Right renal cortex interstitium (tissue), 3 donors: ENCODE results near the gene STEAP1B. TPM values are rescaled to one million over a fixed set of nuclear protein-coding genes. Genes with fewer than 3 reads are reported as not detected.

Experiments used
- DNase-seq, 3 donors: peaks; one replicate each; pipeline ENCODE4 v3.0.0-alpha.2; 2013; ENCODE audit warnings: low read depth in 3 of 3, low spot score in 2 of 3
- polyA plus RNA-seq, 3 donors: library from polyadenylated mRNA; unstranded; fragments of 120-200 nt; gene quantifications; one replicate each; pipeline ENCODE4 v1.2.1, GENCODE V29; 2013; ENCODE audit not compliant: insufficient read length in 3 of 3

The STEAP1B gene
- polyA plus RNA-seq, 3 donors: 1.4 to 2.0 (median 1.9) TPM

DNA sequence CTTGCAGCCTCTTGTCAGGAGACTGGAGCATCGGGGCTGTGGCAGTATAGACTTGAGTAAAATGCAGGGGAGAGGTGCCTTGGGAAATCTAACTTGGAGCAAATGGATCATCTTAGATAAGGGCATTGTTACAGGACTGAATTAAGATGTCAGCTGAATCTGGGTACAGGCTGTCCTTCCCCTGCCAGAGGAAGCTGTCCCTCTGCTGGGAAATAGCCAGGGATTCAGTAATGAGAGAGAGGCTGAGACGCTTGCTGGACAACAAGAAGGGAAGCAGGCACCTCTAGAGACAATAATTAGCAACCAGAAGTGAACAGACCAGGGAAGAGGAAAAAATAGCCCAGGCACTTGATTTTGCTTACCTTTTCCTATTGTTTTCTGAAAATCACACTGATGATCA is 122.3 kb downstream of the STEAP1B start:
- DNase-seq: no peak

DNA sequence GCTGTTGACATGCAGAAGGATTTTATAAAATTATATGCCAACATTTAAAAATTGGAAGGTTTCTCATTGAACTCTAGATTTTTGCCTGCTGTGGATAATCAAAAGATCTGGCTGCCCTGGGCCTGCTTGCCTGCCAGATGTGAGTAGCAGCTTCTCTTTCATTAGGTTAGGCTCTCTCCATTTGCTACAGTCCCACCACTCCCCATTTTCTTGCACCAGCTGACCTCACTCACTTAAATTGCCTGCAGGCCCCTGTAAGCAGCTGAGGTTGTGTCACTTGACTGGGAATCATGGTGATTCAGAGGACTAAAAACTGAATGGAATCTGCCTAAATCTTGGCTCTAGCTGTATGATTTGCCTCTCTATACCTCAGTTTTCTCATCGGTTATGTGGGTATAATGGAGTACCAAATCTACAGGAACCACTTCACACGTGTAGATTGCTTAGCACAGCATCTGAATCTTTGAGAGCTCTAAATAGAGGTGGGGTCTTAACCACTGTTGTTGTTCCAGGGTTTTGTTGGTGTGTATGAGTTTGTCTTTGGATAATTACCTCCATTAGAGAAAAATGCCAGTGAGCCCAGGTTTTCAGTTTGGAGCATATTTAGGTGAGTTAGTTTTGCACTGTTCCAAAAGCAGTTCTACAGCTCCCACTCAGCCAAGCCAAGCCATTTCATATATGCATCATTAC is 124.5 kb downstream of the STEAP1B start:
- no peak for DNase-seq

DNA sequence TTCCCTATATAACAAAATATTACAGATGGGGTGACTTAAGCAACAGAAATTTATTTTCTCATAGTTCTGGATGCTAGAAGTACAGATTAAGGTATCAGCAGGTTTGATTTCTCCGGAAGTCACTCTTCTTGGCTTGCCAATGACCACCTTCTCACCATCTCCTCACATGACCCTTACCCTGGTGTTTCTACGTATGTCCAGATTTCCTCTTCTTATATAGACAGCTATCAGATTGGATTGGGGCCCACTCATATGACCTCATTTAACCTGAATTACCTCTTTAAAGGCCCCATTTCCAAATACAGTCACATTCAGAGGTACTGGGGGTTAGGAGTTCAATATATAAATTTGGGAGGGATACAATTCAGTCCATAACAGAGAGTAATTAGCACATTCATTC is 126.1 kb downstream of the STEAP1B start:
- DNase-seq: no peak

DNA sequence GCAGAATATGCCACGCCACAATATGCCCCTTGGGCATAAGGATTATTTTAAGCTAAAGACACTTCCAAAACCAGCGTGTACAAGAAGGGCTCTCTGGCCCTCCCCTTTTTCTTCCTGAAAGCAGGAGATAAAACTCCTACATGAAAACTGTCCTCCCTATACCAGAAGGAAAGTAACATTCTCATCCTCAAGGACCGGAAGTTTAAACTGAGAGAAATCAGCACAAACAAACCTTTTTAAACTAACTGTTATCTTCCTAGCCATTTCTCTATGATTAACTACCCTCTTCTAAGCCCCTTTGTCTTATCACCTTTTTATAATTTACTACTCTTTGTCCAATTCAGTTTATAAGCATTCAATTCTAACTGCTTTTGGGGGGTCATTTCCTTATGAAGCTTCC is 126.6 kb downstream of the STEAP1B start:
- DNase-seq: no peak

DNA sequence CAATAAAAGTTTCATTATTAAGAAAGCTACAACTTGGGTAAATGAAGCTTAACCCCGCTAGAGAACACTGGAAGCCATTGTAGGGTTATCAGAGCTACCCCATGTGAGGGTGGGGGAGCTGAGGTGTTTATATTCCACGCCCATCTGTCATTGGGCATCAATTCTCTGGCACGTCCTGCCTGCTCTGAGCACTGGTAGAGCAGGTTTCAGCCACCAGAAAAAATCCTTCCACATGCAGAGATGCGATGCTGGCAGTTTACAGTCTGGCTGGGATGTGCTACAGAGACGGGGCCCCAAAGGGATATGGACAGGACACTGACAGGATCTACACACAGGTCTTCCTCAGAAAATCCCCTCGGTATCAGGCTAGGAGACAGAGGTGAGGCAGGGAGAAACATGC is 127.1 kb downstream of the STEAP1B start:
- no peak for DNase-seq

DNA sequence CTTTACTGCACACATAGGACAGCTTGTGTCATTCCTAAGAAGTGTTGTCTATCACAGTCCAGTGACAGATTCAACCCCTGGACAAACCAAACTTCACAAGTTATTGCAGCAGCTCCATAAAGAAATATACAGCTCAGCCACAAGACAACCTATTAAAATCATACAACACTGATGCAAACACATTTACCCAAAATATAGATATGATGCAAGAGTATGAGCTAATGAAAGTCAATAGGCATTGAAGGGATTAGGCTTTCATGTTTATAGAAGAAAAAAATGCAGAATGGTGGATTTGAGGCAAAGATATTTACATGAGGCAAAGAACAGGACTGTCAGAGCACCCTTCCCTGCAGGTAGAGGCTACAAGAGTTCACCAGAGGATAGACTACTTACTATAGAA is 128.1 kb downstream of the STEAP1B start:
- DNase-seq: no peak

Other genes starting within 250 kb of the STEAP1B start
- 10 to 100 TPM; 37.3 to 42.1 (median 38.1) TPM for gene RAPGEF5, start 143.0 kb downstream of the STEAP1B start, polyA plus RNA-seq
- under 1 TPM in 1 of 3 donors, not detected in 2; 0.21 TPM for gene IL6, start 227.0 kb upstream of the STEAP1B start, polyA plus RNA-seq